GM23248 (cell line): ENCODE results near the gene LIMK1. TPM values are rescaled to one million over a fixed set of nuclear protein-coding genes. Genes with fewer than 3 reads are reported as not detected.
A peak's percentile ranks its signal among the peaks of the same experiment; 100 is the strongest.

Experiments used
- DNase-seq: peaks from one replicate; pipeline ENCODE4 v3.0.0-alpha.2; 2015
- H2AFZ ChIP-seq: fragments of 200-600 bp; sonication (generic); 2 replicates; pipeline ENCODE4 v1.6.1; 2016; ENCODE audit warnings: antibody characterized with exemption
- H3F3A ChIP-seq: fragments of 200-600 bp; sonication (generic); 2 replicates; pipeline ENCODE4 v1.6.1; 2016; ENCODE audit warnings: mild to moderate bottlenecking, antibody characterized with exemption, mixed run types; ENCODE audit not compliant: insufficient read depth
- H3K27ac ChIP-seq: fragments of 200-600 bp; sonication (generic); 2 replicates; pipeline ENCODE4 v1.5.1; 2016; ENCODE audit warnings: mild to moderate bottlenecking
- H3K27me3 ChIP-seq: fragments of 200-600 bp; sonication (generic); replicated peaks from 2 replicates; pipeline ENCODE4 v1.6.1; 2016; ENCODE audit warnings: mild to moderate bottlenecking; ENCODE audit not compliant: insufficient read depth
- H3K36me3 ChIP-seq: fragments of 200-600 bp; sonication (generic); 2 replicates; pipeline ENCODE4 v1.6.1; 2016; ENCODE audit warnings: low read depth, mild to moderate bottlenecking
- H3K4me1 ChIP-seq: fragments of 200-600 bp; sonication (generic); 2 replicates; pipeline ENCODE4 v1.6.1; 2016; ENCODE audit warnings: mild to moderate bottlenecking; ENCODE audit not compliant: insufficient read depth
- H3K4me2 ChIP-seq: fragments of 200-600 bp; sonication (generic); one replicate; pipeline ENCODE4 v1.6.1; 2016; ENCODE audit warnings: mild to moderate bottlenecking; ENCODE audit not compliant: unreplicated experiment
- H3K4me3 ChIP-seq: fragments of 200-600 bp; sonication (generic); 2 replicates; pipeline ENCODE4 v1.5.1; 2016; ENCODE audit warnings: mild to moderate bottlenecking
- H3K79me2 ChIP-seq: fragments of 200-600 bp; sonication (generic); 2 replicates; pipeline ENCODE4 v1.6.1; 2016; ENCODE audit warnings: mild to moderate bottlenecking; ENCODE audit not compliant: insufficient read depth
- H3K9ac ChIP-seq: fragments of 200-600 bp; sonication (generic); 2 replicates; pipeline ENCODE4 v1.6.1; 2016; ENCODE audit warnings: mild to moderate bottlenecking
- H3K9me2 ChIP-seq: fragments of 200-600 bp; sonication (generic); 2 replicates; pipeline ENCODE4 v1.6.1; 2016; ENCODE audit warnings: mixed run types, mild to moderate bottlenecking, moderate library complexity; ENCODE audit not compliant: insufficient read depth
- H3K9me3 ChIP-seq: fragments of 200-600 bp; sonication (generic); one replicate; pipeline ENCODE4 v1.6.1; 2017; ENCODE audit warnings: low read depth
- H4K20me1 ChIP-seq: fragments of 200-600 bp; sonication (generic); 2 replicates; pipeline ENCODE4 v1.6.0; 2016; ENCODE audit not compliant: insufficient read depth
- EZH2 ChIP-seq: fragments of 200-600 bp; sonication (generic); IDR thresholded peaks from 2 replicates; pipeline ENCODE4 v1.6.1; 2018; ENCODE audit warnings: antibody characterized with exemption, mild to moderate bottlenecking; ENCODE audit not compliant: insufficient read depth, poor library complexity, severe bottlenecking
- EZH2phosphoT487 ChIP-seq: fragments of 200-600 bp; sonication (generic); IDR thresholded peaks from 2 replicates; pipeline ENCODE4 v1.6.1; 2018; ENCODE audit warnings: antibody characterized with exemption, moderate library complexity, mild to moderate bottlenecking, low read depth; ENCODE audit not compliant: insufficient read depth
- WGBS, 2 experiments: methylation state at CpG; one replicate each; pipeline ENCODE4 v1.1.6; 2015 to 2017; ENCODE audit warnings: low lambda C conversion rate in 2 of 2, low coverage in 1 of 2; ENCODE audit errors: missing lambda C conversion rate in 2 of 2; 5-methylcytosine and 5-hydroxymethylcytosine counted together
- in situ Hi-C: fragments of 300-500 bp; cut with MboI; formaldehyde crosslinking; loops from 2 replicates; pipeline ENCODE4 v1.15.0; 2020
- polyA plus RNA-seq: library from polyadenylated mRNA; unstranded; fragments of >200 nt; fragmentation: Nextera tagmentation; extraction: Ambion mirVana; gene quantifications from 2 replicates; pipeline ENCODE4 v1.2.1, GENCODE V29; 2016
- total RNA-seq: library from RNA; depleted of rRNA; stranded (reverse); fragments of >200 nt; shearing (Covaris generic); gene quantifications from 2 replicates; pipeline ENCODE4 v1.2.3, GENCODE V29; 2014

LIMK1 gene
- total and polyA plus RNA-seq, 2 experiments from 2014 or later, result 3.9 to 37.3 TPM

- peaks cover 19% of the 10 kb centered on the region for H3K79me2 ChIP-seq
- peak overlapping the region; percentile 88 for H3K27ac ChIP-seq
- 42 to 55% methylated on average over 11 to 12 of the region's 12 CpGs for WGBS, 2 experiments
- in situ Hi-C loops, result no loop called here
- H3K9ac ChIP-seq, result peak overlapping the region; percentile 78
- peak; percentile 42 for DNase-seq
- H3K27me3 ChIP-seq, result no peaks in the 10 kb centered on the region
- no peaks in the 10 kb centered on the region for H3K9me3 ChIP-seq
- TF ChIP-seq EZH2 (no peak), EZH2phosphoT487 (no peak)
- H3K4me3 ChIP-seq, result no peak overlapping the region
- no peaks in the 10 kb centered on the region for H4K20me1 ChIP-seq
- peaks cover 36% of the 10 kb centered on the region for H3K4me1 ChIP-seq
- H3F3A ChIP-seq, result peaks cover 39% of the 10 kb centered on the region
- H3K9me2 ChIP-seq, result no peaks in the 10 kb centered on the region
- H3K4me2 ChIP-seq, result no peak overlapping the region
- H2AFZ ChIP-seq, result no peak overlapping the region
- peaks cover 14% of the 10 kb centered on the region for H3K36me3 ChIP-seq
These were observed 9.4 kb downstream of the LIMK1 start for GRCh38 chr7:74092964-74093471.

DNA sequence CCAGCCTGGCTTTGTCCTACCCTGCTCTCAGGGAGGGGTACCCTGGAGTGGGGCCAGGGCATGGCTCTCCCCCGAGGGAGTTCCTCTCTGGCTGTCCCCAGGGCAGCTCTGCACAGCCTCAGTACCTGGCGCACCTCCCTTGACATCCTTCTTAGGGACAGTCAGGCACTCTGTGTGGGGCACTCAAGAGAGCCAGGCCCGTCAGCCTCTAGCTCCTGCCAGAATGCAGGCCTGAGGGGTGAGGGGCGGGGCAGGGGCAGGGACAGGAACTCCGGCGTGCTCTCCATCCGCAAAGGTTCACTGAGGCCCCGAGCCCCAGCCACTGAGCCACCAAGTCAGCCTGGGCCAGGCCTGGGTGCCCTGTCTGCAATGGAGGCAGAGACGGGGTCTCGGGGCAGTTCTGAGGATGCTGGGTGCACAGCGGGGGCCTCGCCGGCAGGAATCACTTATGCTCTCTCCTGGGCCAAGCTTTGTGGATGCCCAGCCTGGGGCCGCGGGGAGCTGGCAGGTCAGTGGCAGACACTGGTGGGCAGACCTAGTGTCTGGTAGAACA lies 10.1 kb downstream of the LIMK1 start:
- in situ Hi-C loops, result no loop called here
- peaks cover 41% of the 10 kb centered on the region for H3K4me1 ChIP-seq
- H3K27me3 ChIP-seq, result no peaks in the 10 kb centered on the region
- H3K79me2 ChIP-seq, result peaks cover 19% of the 10 kb centered on the region
- H3F3A ChIP-seq, result peaks cover 41% of the 10 kb centered on the region
- 10 to 15% methylated on average over 10 to 12 of the region's 15 CpGs for WGBS, 2 experiments
- no peaks in the 10 kb centered on the region for H4K20me1 ChIP-seq
- H2AFZ ChIP-seq, result no peak overlapping the region
- H3K9me2 ChIP-seq, result no peaks in the 10 kb centered on the region
- no peak overlapping the region for H3K4me3 ChIP-seq
- H3K9me3 ChIP-seq, result no peaks in the 10 kb centered on the region
- H3K4me2 ChIP-seq, result peak overlapping the region; percentile 29
- peaks cover 9% of the 10 kb centered on the region for H3K36me3 ChIP-seq
- peak overlapping the region; percentile 88 for H3K27ac ChIP-seq
- no peak for DNase-seq
- H3K9ac ChIP-seq, result peak overlapping the region; percentile 78
- TF ChIP-seq EZH2phosphoT487 (no peak), EZH2 (no peak)

GRCh38 chr7:74094224-74095101 lies 10.9 kb downstream of the LIMK1 start:
- TF ChIP-seq EZH2 (no peak), EZH2phosphoT487 (no peak)
- Histone ChIP-seq H4K20me1 (no peaks in the 10 kb centered on the region), H3K9me2 (no peaks in the 10 kb centered on the region), H3K9me3 (no peaks in the 10 kb centered on the region), H2AFZ (peak overlapping the region; percentile 14; the same call in 1 of the 2 replicates), H3K36me3 (peaks cover 9% of the 10 kb centered on the region), H3K4me1 (peaks cover 43% of the 10 kb centered on the region), H3K27ac (peak overlapping the region; percentile 88), H3K4me2 (peak overlapping the region; percentile 62), H3K9ac (peak overlapping the region; percentile 78), H3K27me3 (no peaks in the 10 kb centered on the region), H3F3A (peaks cover 41% of the 10 kb centered on the region), H3K4me3 (peak overlapping the region; percentile 59), H3K79me2 (peaks cover 19% of the 10 kb centered on the region)
- peak; percentile 99 for DNase-seq
- in situ Hi-C loops, result no loop called here
- 1 to 3% methylated on average over 21 to 32 of the region's 32 CpGs for WGBS, 2 experiments

- H3K36me3 ChIP-seq, result peaks cover 9% of the 10 kb centered on the region
- H3K9me2 ChIP-seq, result no peaks in the 10 kb centered on the region
- 95 to 98% methylated on average over 6 of the region's 6 CpGs for WGBS, 2 experiments
- DNase-seq, result no peak
- peaks cover 19% of the 10 kb centered on the region for H3K79me2 ChIP-seq
- H3F3A ChIP-seq, result peaks cover 41% of the 10 kb centered on the region
- H2AFZ ChIP-seq, result 0 out of 2 replicates have a peak overlapping the region, but pooled peaks have one; percentile 14
- H3K9ac ChIP-seq, result peak overlapping the region; percentile 78
- no peaks in the 10 kb centered on the region for H3K9me3 ChIP-seq
- TF ChIP-seq EZH2phosphoT487 (no peak), EZH2 (no peak)
- peak overlapping the region; percentile 62 for H3K4me2 ChIP-seq
- H3K27ac ChIP-seq, result peak overlapping the region; percentile 88
- peaks cover 43% of the 10 kb centered on the region for H3K4me1 ChIP-seq
- H3K27me3 ChIP-seq, result no peaks in the 10 kb centered on the region
- peak overlapping the region; percentile 59; the same call in 1 of the 2 replicates for H3K4me3 ChIP-seq
- no peaks in the 10 kb centered on the region for H4K20me1 ChIP-seq
- in situ Hi-C loops, result no loop called here
These were observed 11.5 kb downstream of the LIMK1 start for GRCh38 chr7:74095135-74095534.
